Measurements from ENCODE around the gene MRPS10. TPM values are rescaled to one million over a fixed set of nuclear protein-coding genes. Genes with fewer than 3 reads are reported as not detected.

Gene MRPS10
- total RNA-seq, 4 donors from 2014 or later: 27.8 to 38.8 (median 29.3) TPM

DNA sequence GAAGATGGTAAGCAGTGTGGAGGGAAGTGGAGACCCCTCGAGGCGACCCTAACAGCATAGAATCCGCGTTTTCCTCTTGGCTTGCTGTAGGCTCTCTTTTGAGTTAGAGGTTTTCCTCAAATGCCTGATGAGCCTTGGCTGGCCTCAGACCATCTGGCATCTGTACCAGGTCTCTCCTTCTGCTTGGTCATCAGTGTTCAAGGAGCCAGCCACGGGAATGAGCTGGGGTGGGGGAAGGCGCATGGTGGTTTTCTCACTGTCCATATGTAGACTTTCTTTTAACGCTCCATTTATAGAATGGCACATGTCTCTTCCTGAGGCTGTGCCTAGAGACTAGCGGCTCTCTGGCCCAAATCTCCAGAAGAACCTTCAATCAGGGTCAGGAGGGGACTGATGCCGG lies 52.6 kb downstream of the MRPS10 start:
- no peak overlapping the region for H3K27ac ChIP-seq (replicated peaks in 1 of 4)
- 82% methylated on average over 9 of the region's 9 CpGs for WGBS
- no peak for DNase-seq (ENCODE audit: extremely low spot score)
- intact Hi-C loops (cut with DNase I): no loop called here
- no peaks in the 10 kb centered on the region for H3K4me1 ChIP-seq
- H3K4me3 ChIP-seq: no peak overlapping the region
- no peaks in the 10 kb centered on the region for H3K36me3 ChIP-seq
- no peak for TF ChIP-seq EP300 (IDR thresholded peaks at IDR 0.05)
- TF ChIP-seq, protein P1, sequence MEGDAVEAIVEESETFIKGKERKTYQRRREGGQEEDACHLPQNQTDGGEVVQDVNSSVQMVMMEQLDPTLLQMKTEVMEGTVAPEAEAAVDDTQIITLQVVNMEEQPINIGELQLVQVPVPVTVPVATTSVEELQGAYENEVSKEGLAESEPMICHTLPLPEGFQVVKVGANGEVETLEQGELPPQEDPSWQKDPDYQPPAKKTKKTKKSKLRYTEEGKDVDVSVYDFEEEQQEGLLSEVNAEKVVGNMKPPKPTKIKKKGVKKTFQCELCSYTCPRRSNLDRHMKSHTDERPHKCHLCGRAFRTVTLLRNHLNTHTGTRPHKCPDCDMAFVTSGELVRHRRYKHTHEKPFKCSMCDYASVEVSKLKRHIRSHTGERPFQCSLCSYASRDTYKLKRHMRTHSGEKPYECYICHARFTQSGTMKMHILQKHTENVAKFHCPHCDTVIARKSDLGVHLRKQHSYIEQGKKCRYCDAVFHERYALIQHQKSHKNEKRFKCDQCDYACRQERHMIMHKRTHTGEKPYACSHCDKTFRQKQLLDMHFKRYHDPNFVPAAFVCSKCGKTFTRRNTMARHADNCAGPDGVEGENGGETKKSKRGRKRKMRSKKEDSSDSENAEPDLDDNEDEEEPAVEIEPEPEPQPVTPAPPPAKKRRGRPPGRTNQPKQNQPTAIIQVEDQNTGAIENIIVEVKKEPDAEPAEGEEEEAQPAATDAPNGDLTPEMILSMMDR (IDR thresholded peaks at IDR 0.05): no peak
- no peak for TF ChIP-seq POLR2A (IDR thresholded peaks at IDR 0.05; ENCODE audit: low read depth)
- no peak for TF ChIP-seq POLR2AphosphoS5 (IDR thresholded peaks at IDR 0.05)
- H3K9me3 ChIP-seq: no peaks in the 10 kb centered on the region
- peaks cover 0 to 7% (median 0%) of the 10 kb centered on the region in 4 donors for H3K27me3 ChIP-seq

GRCh38 chr6:42163981-42164380 lies 53.7 kb downstream of the MRPS10 start:
- intact Hi-C loops (cut with DNase I): no loop called here

GRCh38 chr6:42162812-42163211 lies 54.8 kb downstream of the MRPS10 start:
- intact Hi-C loops (cut with DNase I): no loop called here

More at GRCh38 chr6:42163981-42164380, 53.7 kb downstream of the MRPS10 start:
- Histone ChIP-seq H3K27me3 (peaks cover 0 to 7% (median 0%) of the 10 kb centered on the region in 4 donors), H3K4me1 (no peaks in the 10 kb centered on the region), H3K4me3 (no peak overlapping the region), H3K36me3 (no peaks in the 10 kb centered on the region), H3K9me3 (no peaks in the 10 kb centered on the region), H3K27ac (replicated peaks in 1 of 4) (no peak overlapping the region)
- no peak for DNase-seq (ENCODE audit: extremely low spot score)
- no peak for TF ChIP-seq EP300 (IDR thresholded peaks at IDR 0.05)
- TF ChIP-seq, protein P1 (IDR thresholded peaks at IDR 0.05): no peak
- 63% methylated on average over 1 of the region's 1 CpG for WGBS

DNA sequence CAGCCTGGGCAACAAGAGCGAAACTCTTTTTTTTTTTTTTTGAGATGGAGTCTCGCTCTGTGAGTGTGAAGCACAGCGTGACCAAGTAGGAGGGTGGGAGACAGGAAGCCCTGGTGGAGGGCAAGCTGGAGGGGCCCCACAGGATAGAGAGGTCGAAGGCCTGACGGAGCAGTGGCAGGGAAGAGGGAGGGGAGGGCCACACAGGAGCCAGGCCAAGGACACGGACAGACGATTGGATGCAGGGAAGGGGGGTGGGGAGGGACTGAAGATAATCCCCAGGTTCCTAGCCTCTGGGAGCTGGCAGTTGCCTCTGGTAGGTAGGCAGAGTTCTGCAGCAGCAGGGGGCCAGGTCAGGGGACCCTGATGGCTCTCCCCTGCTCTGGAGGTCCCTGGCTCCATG lies 55.3 kb downstream of the MRPS10 start:
- no peak overlapping the region for H3K4me3 ChIP-seq
- DNase-seq (ENCODE audit: extremely low spot score): no peak
- H3K4me1 ChIP-seq: no peaks in the 10 kb centered on the region
- H3K9me3 ChIP-seq: no peaks in the 10 kb centered on the region
- H3K27ac ChIP-seq (replicated peaks in 1 of 4): no peak overlapping the region
- intact Hi-C loops (cut with DNase I): no loop called here
- H3K36me3 ChIP-seq: no peaks in the 10 kb centered on the region
- peaks cover 0 to 11% (median 0%) of the 10 kb centered on the region in 4 donors for H3K27me3 ChIP-seq
- TF ChIP-seq EP300 (IDR thresholded peaks at IDR 0.05): no peak
- TF ChIP-seq, protein P1 (IDR thresholded peaks at IDR 0.05): no peak
- no peak for TF ChIP-seq POLR2A (IDR thresholded peaks at IDR 0.05; ENCODE audit: low read depth)
- TF ChIP-seq POLR2AphosphoS5 (IDR thresholded peaks at IDR 0.05): no peak
- 56% methylated on average over 7 of the region's 7 CpGs for WGBS

More at GRCh38 chr6:42162812-42163211, 54.8 kb downstream of the MRPS10 start:
- H3K27me3 ChIP-seq: peaks cover 0 to 7% (median 0%) of the 10 kb centered on the region in 4 donors
- TF ChIP-seq POLR2A (IDR thresholded peaks at IDR 0.05; ENCODE audit: low read depth) (no peak), EP300 (IDR thresholded peaks at IDR 0.05) (no peak), POLR2AphosphoS5 (IDR thresholded peaks at IDR 0.05) (no peak)
- TF ChIP-seq, protein P1 (IDR thresholded peaks at IDR 0.05): no peak
- DNase-seq (ENCODE audit: extremely low spot score): no peak
- H3K27ac ChIP-seq (replicated peaks in 1 of 4): no peak overlapping the region
- no peaks in the 10 kb centered on the region for H3K9me3 ChIP-seq
- H3K4me3 ChIP-seq: no peak overlapping the region
- no peaks in the 10 kb centered on the region for H3K4me1 ChIP-seq
- no peaks in the 10 kb centered on the region for H3K36me3 ChIP-seq
- WGBS: 86% methylated on average over 9 of the region's 13 CpGs

GRCh38 chr6:42159431-42160024 lies 58.1 kb downstream of the MRPS10 start:
- no peak overlapping the region for H3K4me3 ChIP-seq
- H3K36me3 ChIP-seq: no peaks in the 10 kb centered on the region
- peaks cover 0 to 11% (median 0%) of the 10 kb centered on the region in 4 donors for H3K27me3 ChIP-seq
- H3K4me1 ChIP-seq: no peaks in the 10 kb centered on the region
- intact Hi-C loops (cut with DNase I): no loop called here
- H3K27ac ChIP-seq (replicated peaks in 1 of 4): no peak overlapping the region
- WGBS: 50% methylated on average over 2 of the region's 4 CpGs
- TF ChIP-seq, protein P1 (IDR thresholded peaks at IDR 0.05): no peak
- TF ChIP-seq POLR2AphosphoS5 (IDR thresholded peaks at IDR 0.05) (no peak), POLR2A (IDR thresholded peaks at IDR 0.05; ENCODE audit: low read depth) (no peak), EP300 (IDR thresholded peaks at IDR 0.05) (no peak)
- no peaks in the 10 kb centered on the region for H3K9me3 ChIP-seq
- no peak for DNase-seq (ENCODE audit: extremely low spot score)

Data from esophagus muscularis mucosa (tissue), 4 donors.